Esophagus muscularis mucosa (tissue), 4 donors: ENCODE measurements around the gene CNFN. TPM values are rescaled to one million over a fixed set of nuclear protein-coding genes. Genes with fewer than 3 reads are reported as not detected.

ENCODE experiments used
- DNase-seq: peaks from one replicate; pipeline ENCODE4 v3.0.0-alpha.2; 2017; ENCODE audit errors: extremely low spot score
- H3K27ac ChIP-seq, 4 donors: fragments of 200-600 bp; sonication (generic); replicated peaks in 1 of 4; 1 replicate in 3 of 4; 2 replicates in 1 of 4; pipeline ENCODE4 v1.5.1; 2016 to 2019; ENCODE audit warnings: mild to moderate bottlenecking in 1 of 4
- H3K27me3 ChIP-seq, 4 donors: fragments of 200-600 bp; sonication (generic); one replicate each; pipeline versions ENCODE4 v1.5.1 to v1.6.0; 2016 to 2019
- H3K36me3 ChIP-seq, 4 donors: fragments of 200-600 bp; sonication (generic); one replicate each; pipeline ENCODE4 v1.5.1; 2016 to 2019
- H3K4me1 ChIP-seq, 4 donors: fragments of 200-600 bp; sonication (generic); one replicate each; pipeline ENCODE4 v1.5.1; 2016 to 2019
- H3K4me3 ChIP-seq, 4 donors: fragments of 200-600 bp; sonication (generic); 1 replicate in 2 of 4; 2 replicates in 2 of 4; pipeline ENCODE4 v1.5.1; 2016 to 2019; ENCODE audit warnings: mild to moderate bottlenecking in 4 of 4, moderate library complexity in 1 of 4
- H3K9me3 ChIP-seq, 4 donors: fragments of 200-600 bp; sonication (generic); 1 replicate in 3 of 4; 2 replicates in 1 of 4; pipeline ENCODE4 v1.5.1; 2016 to 2019
- CTCF ChIP-seq, 3 experiments: fragments of 200-600 bp in 2 of 3; fragments of 450-650 bp in 1 of 3; sonication (generic) in 2 of 3; IDR thresholded peaks; one replicate each; pipeline ENCODE4 v1.5.1; 2017 to 2019; ENCODE audit warnings: antibody characterized with exemption in 3 of 3, mild to moderate bottlenecking in 2 of 3, moderate library complexity in 1 of 3
- EP300 ChIP-seq: sonication (generic); formaldehyde crosslinking; IDR thresholded peaks from one replicate; pipeline ENCODE4 v1.6.1; 2017; ENCODE audit warnings: antibody characterized with exemption
- POLR2A ChIP-seq: fragments of 450-650 bp; IDR thresholded peaks from one replicate; pipeline ENCODE4 v1.6.1; 2017; ENCODE audit warnings: antibody characterized with exemption, moderate library complexity, mild to moderate bottlenecking, low read depth
- POLR2AphosphoS5 ChIP-seq, 2 donors: sonication (generic); formaldehyde crosslinking; IDR thresholded peaks; one replicate each; pipeline ENCODE4 v1.6.1; 2017; ENCODE audit warnings: antibody characterized with exemption in 2 of 2
- WGBS: methylation state at CpG from one replicate; pipeline ENCODE4 v1.1.5; 2018; 5-methylcytosine and 5-hydroxymethylcytosine counted together
- intact Hi-C: fragments of 100-400 bp; cut with DNase I; formaldehyde crosslinking; loops from one replicate; pipeline ENCODE4 v1.15.1; 2023
- total RNA-seq, 4 donors: library from RNA; depleted of rRNA; stranded (reverse); fragments of >200 nt; gene quantifications; one replicate each; pipeline versions ENCODE4 v1.1.0 to v1.2.1, GENCODE V29; 2016

The CNFN gene
- total RNA-seq, 4 donors from 2014 or later, result 0.92 to 2.5 TPM; not detected in 2

GRCh38 chr19:42431486-42431885 is 41.4 kb upstream of the CNFN start:
- H3K9me3 ChIP-seq, result no peaks in the 10 kb centered on the region
- H3K36me3 ChIP-seq, result no peaks in the 10 kb centered on the region
- peaks cover 7 to 17% (median 12%) of the 10 kb centered on the region in 4 donors for H3K4me1 ChIP-seq
- DNase-seq, result no peak
- H3K4me3 ChIP-seq, result no peak overlapping the region
- WGBS, result 87% methylated on average over 1 of the region's 1 CpG
- TF ChIP-seq CTCF (IDR thresholded peaks at IDR 0.05), result no peak
- TF ChIP-seq POLR2A, result no peak
- TF ChIP-seq POLR2AphosphoS5 (IDR thresholded peaks at IDR 0.05), result no peak
- no peak for TF ChIP-seq EP300
- no peak overlapping the region for H3K27ac ChIP-seq
- intact Hi-C loops, result no loop called here
- no peaks in the 10 kb centered on the region for H3K27me3 ChIP-seq

DNA sequence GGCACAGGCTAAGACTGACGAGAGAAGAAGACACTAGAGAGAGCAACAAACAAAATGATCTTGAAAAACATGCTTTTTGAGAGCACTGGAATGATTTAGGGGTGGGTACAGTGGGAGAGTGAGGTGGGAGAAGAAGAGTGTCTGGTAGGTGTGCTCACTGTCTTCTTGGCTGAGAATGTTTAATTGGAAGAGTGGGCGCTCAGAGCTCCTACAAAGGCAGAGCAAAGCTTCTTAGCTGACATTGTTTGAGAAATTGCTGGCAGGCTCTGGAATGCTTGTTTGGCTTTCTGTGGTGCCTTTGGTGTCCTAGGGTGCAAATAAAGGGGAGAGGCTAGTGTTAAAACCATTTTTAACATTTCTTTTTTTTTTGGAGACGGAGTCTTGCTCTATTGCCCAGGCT is 38.6 kb upstream of the CNFN start:
- Histone ChIP-seq H3K4me3 (no peak overlapping the region), H3K27me3 (no peaks in the 10 kb centered on the region), H3K9me3 (no peaks in the 10 kb centered on the region), H3K36me3 (no peaks in the 10 kb centered on the region), H3K4me1 (peaks cover 13 to 26% (median 20%) of the 10 kb centered on the region in 4 donors), H3K27ac (no peak overlapping the region)
- no peak for DNase-seq
- WGBS, result 86% methylated on average over 3 of the region's 3 CpGs
- TF ChIP-seq POLR2A (no peak), POLR2AphosphoS5 (IDR thresholded peaks at IDR 0.05) (no peak), EP300 (no peak), CTCF (IDR thresholded peaks at IDR 0.05) (no peak)
- intact Hi-C loops, result no loop called here

DNA sequence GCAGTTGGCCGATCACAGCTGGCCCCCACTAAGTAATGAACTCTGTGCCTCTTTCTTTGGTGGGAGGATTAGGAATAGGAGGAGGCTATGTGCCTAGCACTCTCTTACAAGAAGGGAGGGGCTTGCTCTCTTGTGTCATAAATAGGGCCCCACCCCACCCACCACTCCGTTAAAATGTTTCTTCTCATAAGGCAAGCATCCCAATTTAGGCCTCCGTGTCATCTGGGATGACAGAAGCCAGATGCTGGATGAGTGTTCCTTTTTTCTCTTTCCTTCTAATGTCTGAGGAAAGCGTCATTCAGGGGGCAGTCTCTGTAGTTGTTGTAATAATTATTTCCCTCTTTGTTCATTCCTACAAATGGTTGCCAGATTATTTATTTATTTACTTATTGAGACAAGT is 37.2 kb upstream of the CNFN start, which contains the start of gene LIPE:
Gene LIPE (minus strand): TSS at position 76 of the 400 bp plus-strand sequence. CDS start 239 bp downstream, outside the sequence.
- Histone ChIP-seq H3K27ac (no peak within 1 kb of the TSS), H3K36me3 (no peaks in the 10 kb centered on the region), H3K9me3 (no peaks in the 10 kb centered on the region), H3K27me3 (no peaks in the 10 kb centered on the region), H3K4me1 (peaks cover 13 to 27% (median 22%) of the 10 kb centered on the region in 4 donors), H3K4me3 (no peak within 1 kb of the TSS)
- WGBS, result 63% methylated on average over 4 of the region's 4 CpGs
- no peak for DNase-seq
- intact Hi-C loops, result no loop called here
- TF ChIP-seq POLR2AphosphoS5 (IDR thresholded peaks at IDR 0.05) (no peak), POLR2A (no peak), CTCF (IDR thresholded peaks at IDR 0.05) (no peak), EP300 (no peak)

DNA sequence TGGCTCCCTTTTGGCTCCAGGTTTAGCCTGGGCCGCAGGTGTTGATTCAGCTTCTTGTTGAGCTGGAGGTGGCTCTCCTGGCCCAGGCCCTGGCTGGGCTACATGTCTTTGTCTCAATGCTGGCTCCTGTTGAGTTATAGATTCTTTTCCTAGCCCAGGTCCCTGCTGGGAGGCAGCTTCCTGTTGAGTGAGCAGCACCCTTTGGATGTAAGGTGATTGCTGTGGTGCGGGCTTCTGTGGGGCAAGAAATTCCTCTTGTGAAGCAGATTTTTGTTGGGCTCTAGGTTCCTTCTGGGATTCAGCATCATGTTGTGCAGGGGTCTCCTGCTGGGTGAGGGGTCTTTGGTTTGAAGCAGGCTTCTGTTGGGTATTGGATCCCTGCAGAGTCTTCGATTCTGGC is 36.5 kb upstream of the CNFN start:
- Histone ChIP-seq H3K9me3 (no peaks in the 10 kb centered on the region), H3K27me3 (no peaks in the 10 kb centered on the region), H3K36me3 (no peaks in the 10 kb centered on the region), H3K27ac (no peak overlapping the region), H3K4me3 (no peak overlapping the region), H3K4me1 (peaks cover 18 to 31% (median 28%) of the 10 kb centered on the region in 4 donors)
- WGBS, result 94% methylated on average over 3 of the region's 3 CpGs
- intact Hi-C loops, result no loop called here
- no peak for DNase-seq
- no peak for TF ChIP-seq EP300
- TF ChIP-seq POLR2A, result no peak

DNA sequence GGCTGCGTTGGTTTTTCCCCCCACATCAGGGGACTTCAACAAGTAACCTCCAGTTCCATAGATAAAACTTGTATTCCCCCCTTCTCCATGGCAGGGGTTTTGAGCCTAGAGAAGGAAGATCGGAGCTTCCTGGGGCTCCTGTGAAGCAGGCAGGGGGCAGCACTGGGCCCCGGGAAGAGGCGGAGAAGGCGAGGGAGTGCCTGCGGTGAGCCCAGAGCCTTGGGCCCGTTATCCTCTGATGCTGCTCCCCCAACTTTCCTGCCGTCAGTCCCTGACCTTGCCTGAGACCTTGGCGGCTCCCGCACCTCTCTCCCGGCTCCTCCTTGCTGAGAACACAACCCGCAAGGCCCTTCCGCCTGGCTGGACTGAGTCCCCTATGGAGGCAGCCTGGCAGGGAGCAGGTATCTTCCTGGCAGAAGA is 34.6 kb upstream of the CNFN start:
- TF ChIP-seq POLR2A (no peak), CTCF (IDR thresholded peaks at IDR 0.05) (no peak), EP300 (no peak), POLR2AphosphoS5 (IDR thresholded peaks at IDR 0.05) (no peak)
- intact Hi-C loops, result no loop called here
- Histone ChIP-seq H3K36me3 (no peaks in the 10 kb centered on the region), H3K27me3 (no peaks in the 10 kb centered on the region), H3K4me3 (no peak overlapping the region), H3K4me1 (peaks cover 34 to 45% (median 37%) of the 10 kb centered on the region in 4 donors), H3K9me3 (no peaks in the 10 kb centered on the region), H3K27ac (peak overlapping the region in 1 of 4 donors; percentile 81)
- DNase-seq, result no peak
- WGBS, result 82% methylated on average over 2 of the region's 13 CpGs
